ENCODE data around the gene ARID3A.
"Not testable (repeated sequence)": the region's sequence is repeated elsewhere in the genome, so short reads cannot be mapped to it uniquely, and the experiment has no call there.

ARID3A gene

DNA sequence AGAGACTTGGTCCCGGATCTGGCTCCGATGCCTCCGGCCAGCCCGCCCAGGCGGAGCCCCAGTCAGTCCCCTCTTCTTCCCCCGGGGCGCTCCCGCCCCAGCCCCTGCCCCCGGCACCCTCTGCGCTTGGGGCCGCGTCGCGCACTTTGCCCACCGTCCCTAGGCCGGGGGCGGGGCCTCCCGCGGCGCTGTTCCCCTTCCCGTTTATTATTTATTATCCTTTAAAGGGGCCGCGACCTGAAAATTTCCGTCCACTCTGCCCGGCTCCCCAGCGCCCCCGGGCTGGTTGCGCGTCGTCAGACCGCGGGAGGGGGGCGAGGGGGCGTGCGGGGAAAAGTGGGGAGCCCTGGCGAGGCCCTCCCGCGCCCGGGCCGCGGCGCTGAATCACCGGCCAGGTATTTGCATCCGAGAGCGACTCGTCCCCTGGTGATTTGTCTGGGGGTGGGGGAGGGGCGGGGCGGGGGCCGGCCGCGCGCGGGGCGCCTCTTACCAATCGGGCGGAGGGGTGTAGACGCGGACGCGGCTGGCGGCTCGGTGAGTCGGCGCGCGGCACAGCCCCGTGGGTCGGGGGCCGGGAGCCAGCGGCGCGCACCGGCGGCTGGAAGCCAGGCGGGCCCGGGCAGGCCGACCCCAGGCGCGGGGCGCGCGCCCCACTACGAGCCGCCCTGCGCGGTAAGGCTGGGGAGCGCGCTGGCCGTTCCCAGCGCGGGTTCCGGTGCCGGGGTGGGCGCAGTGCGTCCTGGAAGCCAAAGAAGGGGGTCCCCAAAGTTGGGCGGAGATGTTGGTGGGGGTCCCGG, at the start of gene ARID3A:
Gene ARID3A, plus strand, starts transcription at position 510 of the 797 bp plus-strand sequence. CDS start 3,494 bp downstream, outside the sequence.
- Histone ChIP-seq H2AFZ (ENCODE audit: low read length) (peak within 1 kb of the TSS; percentile 93), H3K9ac (ENCODE audit: low read depth, low read length, poor library complexity, severe bottlenecking) (peak within 1 kb of the TSS; percentile 98), H3K9me3 (ENCODE audit: insufficient read depth, low read depth, low read length) (no peaks in the 10 kb centered on the region), H4K20me1 (ENCODE audit: insufficient read depth, low read length, poor library complexity, severe bottlenecking) (peaks cover 4% of the 10 kb centered on the region), H3F3A (ENCODE audit: low read depth) (no peaks in the 10 kb centered on the region), H3K9me2 (replicated peaks; ENCODE audit: low read depth, low read length) (no peaks in the 10 kb centered on the region), H3K4me3 (ENCODE audit: low read length, poor library complexity, severe bottlenecking) (peak within 1 kb of the TSS; percentile 100), H3K4me1 (ENCODE audit: insufficient read depth, low read length, poor library complexity, severe bottlenecking) (peaks cover 2% of the 10 kb centered on the region), H3K27me3 (ENCODE audit: insufficient read depth, low read length, poor library complexity, severe bottlenecking) (peaks cover 5% of the 10 kb centered on the region), H3K79me2 (ENCODE audit: insufficient read depth, low read length) (peaks cover 31% of the 10 kb centered on the region), H3K4me2 (ENCODE audit: low read depth, low read length, poor library complexity, severe bottlenecking) (peak within 1 kb of the TSS; percentile 92), H3K36me3 (ENCODE audit: insufficient read depth, low read length) (no peaks in the 10 kb centered on the region)
- TF ChIP-seq CTCF (conservative IDR thresholded peaks at IDR 0.05; ENCODE audit: low read length), result no peak
- TF ChIP-seq EZH2phosphoT487 (IDR thresholded peaks at IDR 0.05; ENCODE audit: borderline replicate concordance), result no peak

- no peaks in the 10 kb centered on the region for H3K4me1 ChIP-seq (ENCODE audit: insufficient read depth, low read length, poor library complexity, severe bottlenecking)
- H2AFZ ChIP-seq (ENCODE audit: low read length), result no peak overlapping the region
- TF ChIP-seq EZH2phosphoT487 (IDR thresholded peaks at IDR 0.05; ENCODE audit: borderline replicate concordance), result no peak
- no peak for TF ChIP-seq CTCF (conservative IDR thresholded peaks at IDR 0.05; ENCODE audit: low read length)
- no peaks in the 10 kb centered on the region for H4K20me1 ChIP-seq (ENCODE audit: insufficient read depth, low read length, poor library complexity, severe bottlenecking)
- H3K36me3 ChIP-seq (ENCODE audit: insufficient read depth, low read length), result no peaks in the 10 kb centered on the region
- no peaks in the 10 kb centered on the region for H3K27me3 ChIP-seq (ENCODE audit: insufficient read depth, low read length, poor library complexity, severe bottlenecking)
- no peaks in the 10 kb centered on the region for H3K79me2 ChIP-seq (ENCODE audit: insufficient read depth, low read length)
- no peak overlapping the region for H3K4me3 ChIP-seq (ENCODE audit: low read length, poor library complexity, severe bottlenecking)
- H3K4me2 ChIP-seq (ENCODE audit: low read depth, low read length, poor library complexity, severe bottlenecking), result no peak overlapping the region
- H3K9ac ChIP-seq (ENCODE audit: low read depth, low read length, poor library complexity, severe bottlenecking), result no peak overlapping the region
- H3F3A ChIP-seq (ENCODE audit: low read depth), result no peaks in the 10 kb centered on the region; the same call in 1 of the 2 replicates
- no peaks in the 10 kb centered on the region for H3K9me2 ChIP-seq (replicated peaks; ENCODE audit: low read depth, low read length)
- no peaks in the 10 kb centered on the region for H3K9me3 ChIP-seq (ENCODE audit: insufficient read depth, low read depth, low read length)
Measured at GRCh38 chr19:876089-876488, 49.7 kb upstream of the ARID3A start.

GRCh38 chr19:876780-877314, 49.0 kb upstream of the ARID3A start:
- Histone ChIP-seq H3K36me3 (ENCODE audit: insufficient read depth, low read length) (no peaks in the 10 kb centered on the region; the same call in 1 of the 2 replicates), H3K4me2 (ENCODE audit: low read depth, low read length, poor library complexity, severe bottlenecking) (no peak overlapping the region), H3K27me3 (ENCODE audit: insufficient read depth, low read length, poor library complexity, severe bottlenecking) (no peaks in the 10 kb centered on the region), H3K4me1 (ENCODE audit: insufficient read depth, low read length, poor library complexity, severe bottlenecking) (no peaks in the 10 kb centered on the region), H3K9ac (ENCODE audit: low read depth, low read length, poor library complexity, severe bottlenecking) (no peak overlapping the region), H4K20me1 (ENCODE audit: insufficient read depth, low read length, poor library complexity, severe bottlenecking) (no peaks in the 10 kb centered on the region), H3F3A (ENCODE audit: low read depth) (no peaks in the 10 kb centered on the region; the same call in 1 of the 2 replicates), H2AFZ (ENCODE audit: low read length) (no peak overlapping the region), H3K9me3 (ENCODE audit: insufficient read depth, low read depth, low read length) (no peaks in the 10 kb centered on the region), H3K4me3 (ENCODE audit: low read length, poor library complexity, severe bottlenecking) (no peak overlapping the region), H3K9me2 (replicated peaks; ENCODE audit: low read depth, low read length) (no peaks in the 10 kb centered on the region), H3K79me2 (ENCODE audit: insufficient read depth, low read length) (no peaks in the 10 kb centered on the region)
- no peak for TF ChIP-seq EZH2phosphoT487 (IDR thresholded peaks at IDR 0.05; ENCODE audit: borderline replicate concordance)
- no peak for TF ChIP-seq CTCF (conservative IDR thresholded peaks at IDR 0.05; ENCODE audit: low read length)

- not testable (repeated sequence) for H3K27me3 ChIP-seq (ENCODE audit: insufficient read depth, low read length, poor library complexity, severe bottlenecking); H2AFZ ChIP-seq (ENCODE audit: low read length); H3F3A ChIP-seq (ENCODE audit: low read depth); H3K9me2 ChIP-seq (replicated peaks; ENCODE audit: low read depth, low read length); H3K36me3 ChIP-seq (ENCODE audit: insufficient read depth, low read length); H3K4me3 ChIP-seq (ENCODE audit: low read length, poor library complexity, severe bottlenecking); H3K79me2 ChIP-seq (ENCODE audit: insufficient read depth, low read length); H3K9me3 ChIP-seq (ENCODE audit: insufficient read depth, low read depth, low read length); H3K9ac ChIP-seq (ENCODE audit: low read depth, low read length, poor library complexity, severe bottlenecking); H3K4me2 ChIP-seq (ENCODE audit: low read depth, low read length, poor library complexity, severe bottlenecking); H3K4me1 ChIP-seq (ENCODE audit: insufficient read depth, low read length, poor library complexity, severe bottlenecking); H4K20me1 ChIP-seq (ENCODE audit: insufficient read depth, low read length, poor library complexity, severe bottlenecking)
Measured at GRCh38 chr19:877992-878660, 47.7 kb upstream of the ARID3A start.

Measured in Loucy (cell line).